Kidney (tissue), 14 donors: Measurements from ENCODE around the gene DLGAP1. TPM values are rescaled to one million over a fixed set of nuclear protein-coding genes. Genes with fewer than 3 reads are reported as not detected.
A peak's percentile ranks its signal among the peaks of the same experiment; 100 is the strongest.

Experiments
- DNase-seq, 5 donors: peaks; one replicate each; pipeline ENCODE4 v3.0.0-alpha.2; 2013 to 2020
- FAIRE-seq: peaks from 2 replicates; lab custom pipeline; 2012; peaks lifted over from hg19 to GRCh38; lab: Jason Lieb, UNC
- H3K27ac ChIP-seq, 2 donors: one replicate each; pipeline ENCODE4 v1.7.0; 2013; ENCODE audit warnings: low read depth in 2 of 2, low read length in 2 of 2, inconsistent platforms in 1 of 2
- H3K27me3 ChIP-seq: one replicate; pipeline ENCODE4 v1.7.1; 2013; ENCODE audit warnings: low read length, inconsistent platforms; ENCODE audit not compliant: control insufficient read depth, insufficient read depth
- H3K36me3 ChIP-seq, 3 donors: one replicate each; pipeline versions ENCODE4 v1.7.0 to v1.7.1; 2013; ENCODE audit warnings: low read length in 3 of 3, control low read depth in 1 of 3, inconsistent platforms in 1 of 3; ENCODE audit not compliant: insufficient read depth in 3 of 3, control insufficient read depth in 2 of 3
- H3K4me1 ChIP-seq, 3 donors: one replicate each; pipeline versions ENCODE4 v1.7.0 to v1.7.1; 2013; ENCODE audit warnings: low read length in 3 of 3, inconsistent platforms in 1 of 3, low read depth in 1 of 3; ENCODE audit not compliant: control insufficient read depth in 2 of 3, insufficient read depth in 2 of 3
- H3K4me3 ChIP-seq, 3 donors: one replicate each; pipeline versions ENCODE4 v1.7.0 to v1.8.1; 2013; ENCODE audit warnings: low read length in 3 of 3, control low read depth in 1 of 3, inconsistent platforms in 1 of 3
- H3K9ac ChIP-seq, 3 donors: one replicate each; pipeline versions ENCODE4 v1.7.0 to v1.7.1; 2013; ENCODE audit warnings: low read length in 3 of 3, control low read depth in 1 of 3, inconsistent platforms in 1 of 3
- H3K9me3 ChIP-seq, 3 donors: one replicate each; pipeline versions ENCODE4 v1.7.0 to v1.7.1; 2013; ENCODE audit warnings: low read length in 3 of 3, control low read depth in 1 of 3, inconsistent platforms in 1 of 3; ENCODE audit not compliant: control insufficient read depth in 2 of 3, insufficient read depth in 1 of 3
- CTCF ChIP-seq: IDR thresholded peaks from 3 replicates; pipeline ENCODE4 v1.5.1; 2012; ENCODE audit warnings: mild to moderate bottlenecking, moderate library complexity, borderline replicate concordance; ENCODE audit not compliant: insufficient read depth; ENCODE audit errors: extremely low read depth
- intact Hi-C: fragments of 100-400 bp; cut with DNase I; formaldehyde crosslinking; loops from one replicate; pipeline ENCODE4 v1.11.1; 2022
- polyA plus RNA-seq: library from polyadenylated mRNA; stranded (reverse); fragments of 350-450 nt; fragmentation: Illumina TruSeq; extraction: RNeasy Lipid Tissue Mini Kit (QIAGEN cat#74804); gene quantifications from one replicate; pipeline ENCODE4 v1.2.3, GENCODE V29; 2014; ENCODE audit warnings: low read depth, low replicate concordance; ENCODE audit not compliant: insufficient read depth
- total RNA-seq: library from RNA; stranded (reverse); fragmentation: NEBNext Ultra II Directional; extraction: Animal tissue kit (Norgen Biotek cat#: 25700); gene quantifications from one replicate; pipeline ENCODE4 v1.2.1, GENCODE V29; 2021
- donor health status: control.
- donor health status: control.
- donor health status: control.
- donor health status: control.
- donor health status: control.
- donor health status: DM: yes; HTN: yes; CAD: no.
- donor health status: Normal renal cell carcinoma (clear cell type).

The DLGAP1 gene
- total and polyA plus RNA-seq, 2 donors from 2014 or later: 1.2 to 32.8 TPM

DNA sequence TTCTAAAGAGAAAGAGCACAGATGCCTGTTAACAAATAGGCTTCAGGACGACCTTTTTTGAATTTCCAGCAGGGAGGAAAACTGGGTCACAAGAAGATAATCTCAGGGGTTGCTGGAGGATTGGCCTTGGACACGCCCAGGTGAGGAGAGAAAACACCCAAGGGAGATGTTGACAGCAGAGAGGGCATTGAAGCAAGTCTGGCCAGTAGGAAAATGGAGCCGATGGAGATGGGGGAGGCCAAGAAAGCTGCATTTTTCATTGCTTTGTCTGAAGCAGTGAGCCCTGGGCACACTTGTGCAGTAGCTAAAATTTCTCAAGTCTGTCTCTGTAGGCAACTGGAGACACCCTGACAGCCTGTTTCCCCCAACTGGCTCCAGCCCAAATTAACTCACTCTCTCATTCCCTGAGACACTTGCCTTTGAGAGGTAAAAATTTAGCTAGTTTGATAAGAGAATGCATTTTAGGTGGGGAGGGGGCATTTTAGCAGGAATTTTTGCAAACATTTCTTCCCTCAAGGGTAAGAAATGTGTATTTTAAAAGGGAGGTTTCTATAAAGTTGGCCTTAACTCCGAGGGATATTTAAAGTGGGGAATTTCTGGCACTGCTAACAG, 839.6 kb downstream of the DLGAP1 start:
- DNase-seq (peak in 1 of 5 donors; percentile 28), FAIRE-seq (no peak)
- Histone ChIP-seq H3K9me3 (no peaks in the 10 kb centered on the region), H3K4me3 (no peak overlapping the region), H3K9ac (no peak overlapping the region), H3K36me3 (no peaks in the 10 kb centered on the region), H3K4me1 (no peaks in the 10 kb centered on the region), H3K27me3 (no peaks in the 10 kb centered on the region), H3K27ac (no peak overlapping the region)
- no peak for TF ChIP-seq CTCF
- intact Hi-C loops: no loop called here

DNA sequence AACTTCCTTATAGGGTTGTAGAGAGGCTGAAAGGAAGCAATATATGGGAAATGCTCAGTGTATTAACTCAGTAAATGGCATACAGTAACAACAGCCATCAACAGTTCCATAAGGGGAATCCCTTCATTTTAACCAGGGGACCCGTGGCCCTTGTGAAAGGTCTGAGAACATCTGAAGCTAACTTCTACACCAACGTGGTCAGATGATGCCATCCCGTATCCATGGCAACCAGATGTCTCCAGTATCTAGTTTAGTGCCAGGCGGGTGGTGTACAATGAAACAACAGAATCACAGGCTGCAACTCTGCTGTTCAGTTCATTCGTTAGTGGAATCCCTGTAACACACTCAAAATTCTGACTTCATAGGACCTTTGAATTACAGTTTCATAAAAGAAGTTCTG, 842.8 kb downstream of the DLGAP1 start:
- Histone ChIP-seq H3K4me1 (no peaks in the 10 kb centered on the region), H3K36me3 (no peaks in the 10 kb centered on the region), H3K27me3 (no peaks in the 10 kb centered on the region), H3K9ac (no peak overlapping the region), H3K9me3 (no peaks in the 10 kb centered on the region), H3K27ac (no peak overlapping the region), H3K4me3 (no peak overlapping the region)
- intact Hi-C loops: no loop called here
- FAIRE-seq: no peak
- DNase-seq: peak in 3 of 5 donors; percentile 17 to 44 (median 24)
- no peak for TF ChIP-seq CTCF

GRCh38 chr18:3611313-3612090, 843.6 kb downstream of the DLGAP1 start:
- FAIRE-seq: no peak
- H3K4me3 ChIP-seq: no peak overlapping the region
- intact Hi-C loops: no loop called here

More at GRCh38 chr18:3611313-3612090, 843.6 kb downstream of the DLGAP1 start:
- Histone ChIP-seq H3K9me3 (no peaks in the 10 kb centered on the region), H3K27ac (no peak overlapping the region), H3K4me1 (no peaks in the 10 kb centered on the region), H3K9ac (no peak overlapping the region), H3K36me3 (no peaks in the 10 kb centered on the region), H3K27me3 (no peaks in the 10 kb centered on the region)
- DNase-seq: peak in 3 of 5 donors; percentile 30 to 31 (median 30)
- no peak for TF ChIP-seq CTCF
